IPS DF 4.7 (cell line): Measurements from ENCODE around the gene DDX1.

Experiments used
- DNase-seq: peaks from one replicate; pipeline ENCODE4 v3.0.0-alpha.2; 2013; ENCODE audit warnings: low spot score; ENCODE audit errors: extremely low read depth

Gene DDX1

GRCh38 chr2:15643791-15644585 lies 52.3 kb downstream of the DDX1 start:
- DNase-seq: no peak

- DNase-seq: no peak
Measured at GRCh38 chr2:15645300-15645699, 53.6 kb downstream of the DDX1 start.

GRCh38 chr2:15645720-15646385 lies 54.2 kb downstream of the DDX1 start:
- DNase-seq: no peak

- no peak for DNase-seq
Measured at GRCh38 chr2:15646661-15647060, 55.0 kb downstream of the DDX1 start.

- no peak for DNase-seq
Measured at GRCh38 chr2:15647622-15648590, 56.2 kb downstream of the DDX1 start.

- no peak for DNase-seq
Measured at GRCh38 chr2:15648593-15649525, 57.2 kb downstream of the DDX1 start.

- no peak for DNase-seq
Measured at GRCh38 chr2:15649561-15650255, 58.0 kb downstream of the DDX1 start.

- DNase-seq: no peak
Measured at GRCh38 chr2:15650616-15651366, 59.1 kb downstream of the DDX1 start.

- no peak for DNase-seq
Measured at GRCh38 chr2:15651367-15651727, 59.7 kb downstream of the DDX1 start.

GRCh38 chr2:15652252-15652651 lies 60.6 kb downstream of the DDX1 start:
- DNase-seq: no peak

GRCh38 chr2:15652801-15653200 lies 61.1 kb downstream of the DDX1 start:
- no peak for DNase-seq

GRCh38 chr2:15653806-15654726 lies 62.4 kb downstream of the DDX1 start:
- DNase-seq: no peak

- no peak for DNase-seq
Measured at GRCh38 chr2:15654727-15655073, 63.0 kb downstream of the DDX1 start.

GRCh38 chr2:15655123-15655887 lies 63.6 kb downstream of the DDX1 start:
- no peak for DNase-seq

GRCh38 chr2:15656090-15656489 lies 64.4 kb downstream of the DDX1 start:
- no peak for DNase-seq

GRCh38 chr2:15657759-15658158 lies 66.1 kb downstream of the DDX1 start:
- DNase-seq: no peak

GRCh38 chr2:15658911-15659310 lies 67.2 kb downstream of the DDX1 start:
- no peak for DNase-seq
